MCF 10A (cell line): ENCODE data around the gene ABHD8. TPM values are rescaled to one million over a fixed set of nuclear protein-coding genes. Genes with fewer than 3 reads are reported as not detected.
A peak's percentile ranks its signal among the peaks of the same experiment; 100 is the strongest.

Experiments used
- BruUV-seq: library from RNA; stranded (reverse); fragments of 400-500 nt; replicated peaks from 2 replicates; lab custom pipeline; 2021; lab: Mats Ljungman, UMichigan
- CTCF ChIA-PET: fragments of 300-600 bp; sonication (Branson Sonifier 250); formaldehyde crosslinking; extraction: SDS; loops from one replicate; lab custom pipeline; 2021; ENCODE audit warnings: antibody characterized with exemption, inconsistent platforms; lab: Yijun Ruan, JAX
- POLR2A ChIA-PET: fragments of 300-600, 350-650 bp; sonication (Branson Sonifier 250); formaldehyde crosslinking; extraction: SDS; loops from one replicate; lab custom pipeline; 2020; ENCODE audit warnings: antibody characterized with exemption, inconsistent platforms; lab: Yijun Ruan, JAX
- DNase-seq: peaks from one replicate; pipeline ENCODE4 v3.0.0-alpha.2; 2018; ENCODE audit not compliant: unreplicated experiment
- H3K27ac Mint-ChIP-seq: one replicate; pipeline ENCODE4 v1.8.0; 2022; ENCODE audit warnings: mild to moderate bottlenecking, low read depth, mixed read lengths; ENCODE audit not compliant: unreplicated experiment
- H3K27me3 Mint-ChIP-seq: one replicate; pipeline ENCODE4 v1.8.0; 2022; ENCODE audit warnings: mixed read lengths; ENCODE audit not compliant: insufficient read depth, unreplicated experiment
- H3K36me3 Mint-ChIP-seq: one replicate; pipeline ENCODE4 v1.8.0; 2022; ENCODE audit warnings: mild to moderate bottlenecking, moderate library complexity, mixed read lengths; ENCODE audit not compliant: insufficient read depth, unreplicated experiment
- H3K4me1 Mint-ChIP-seq: one replicate; pipeline ENCODE4 v1.8.0; 2022; ENCODE audit warnings: mixed read lengths; ENCODE audit not compliant: insufficient read depth, unreplicated experiment
- H3K4me3 Mint-ChIP-seq: one replicate; pipeline ENCODE4 v1.8.0; 2022; ENCODE audit warnings: mild to moderate bottlenecking, moderate library complexity, mixed read lengths; ENCODE audit not compliant: unreplicated experiment
- H3K9me3 Mint-ChIP-seq: one replicate; pipeline ENCODE4 v1.8.0; 2022; ENCODE audit warnings: mixed read lengths; ENCODE audit not compliant: unreplicated experiment
- CTCF ChIP-seq: fragments of 200-600 bp; IDR thresholded peaks from one replicate; pipeline ENCODE4 v1.8.0; 2022; ENCODE audit warnings: antibody characterized with exemption, mild to moderate bottlenecking; ENCODE audit not compliant: unreplicated experiment
- intact Hi-C: fragments of 100-400 bp; cut with micrococcal nuclease; formaldehyde crosslinking; loops from 2 replicates; pipeline ENCODE4 v1.14.1; 2022
- total RNA-seq: library from RNA; stranded (reverse); gene quantifications from 2 replicates; pipeline ENCODE4 v1.2.3, GENCODE V29; 2022

Gene ABHD8
- total RNA-seq, 1 experiment from 2014 or later = 4.1 TPM

DNA sequence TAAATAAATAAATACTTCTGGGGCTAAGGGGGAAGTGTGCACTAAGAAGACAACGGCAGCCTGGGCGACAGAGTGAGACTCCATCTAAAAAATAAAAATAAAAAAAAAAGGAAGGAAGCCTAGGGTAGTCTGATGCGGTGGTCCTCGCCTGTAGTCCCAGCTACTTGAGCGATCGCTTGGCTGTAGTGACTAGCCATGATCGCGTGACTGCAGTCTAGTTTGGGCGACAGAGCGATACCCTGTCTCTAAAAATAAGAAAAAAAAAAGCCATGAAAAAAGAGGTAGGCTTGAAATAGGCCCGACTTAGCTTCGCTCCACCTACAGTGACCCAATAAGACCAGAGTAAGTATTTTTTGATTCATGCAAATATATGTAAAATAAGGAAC lies 36.6 kb downstream of the ABHD8 start:
- peak overlapping the region; percentile 93 for H3K27ac Mint-ChIP-seq
- DNase-seq = no peak
- intact Hi-C loops = no loop called here
- BruUV-seq = no TSS peak
- POLR2A ChIA-PET = interaction anchor here (0.6 to 2.9 kb wide), 21 partner anchors 11 to 315 kb away, joined by 3 to 21 read pairs (median 7); partner anchors contain the start of genes ANKLE1, DDA1, MYO9B and NR2F6
- CTCF ChIA-PET = interaction anchor here (0.6 to 2.1 kb wide), 3 partner anchors 17 to 696 kb away, joined by 3 to 18 read pairs (median 5); no protein-coding TSS in a partner anchor
- no peaks in the 10 kb centered on the region for H3K27me3 Mint-ChIP-seq
- H3K4me3 Mint-ChIP-seq = no peak overlapping the region
- H3K4me1 Mint-ChIP-seq = peaks cover 6% of the 10 kb centered on the region
- TF ChIP-seq CTCF = no peak
- peaks cover 7% of the 10 kb centered on the region for H3K9me3 Mint-ChIP-seq
- H3K36me3 Mint-ChIP-seq = peaks cover 35% of the 10 kb centered on the region

DNA sequence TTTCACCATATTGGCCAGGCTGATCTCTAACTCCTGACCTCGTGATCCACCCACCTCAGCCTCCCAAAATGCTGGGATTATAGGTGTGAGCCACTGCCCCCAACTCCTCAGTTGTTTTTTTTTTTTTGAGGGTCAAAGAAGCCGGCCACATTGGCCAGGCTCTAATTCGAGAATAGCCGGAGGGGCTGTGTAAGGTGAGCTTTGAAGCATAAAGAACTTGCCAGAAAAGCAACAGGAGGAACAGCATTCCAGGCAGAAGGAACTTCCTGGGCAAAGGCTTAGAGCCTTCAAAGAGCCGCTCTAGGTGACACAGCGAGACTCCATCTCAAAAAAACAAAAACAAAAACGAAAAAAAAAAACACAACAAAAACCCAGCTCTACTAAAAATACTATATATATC lies 37.2 kb downstream of the ABHD8 start:
- Mint-ChIP-seq H3K36me3 (peaks cover 30% of the 10 kb centered on the region), H3K4me3 (no peak overlapping the region), H3K9me3 (peaks cover 7% of the 10 kb centered on the region), H3K4me1 (peaks cover 7% of the 10 kb centered on the region), H3K27ac (no peak overlapping the region), H3K27me3 (no peaks in the 10 kb centered on the region)
- TF ChIP-seq CTCF = no peak
- CTCF ChIA-PET = interaction anchor here (0.6 to 1.3 kb wide), 3 partner anchors 13 to 696 kb away, joined by 3 to 4 read pairs (median 3); no protein-coding TSS in a partner anchor
- no peak for DNase-seq
- intact Hi-C loops = no loop called here
- POLR2A ChIA-PET = interaction anchor here (1.0 to 2.9 kb wide), 5 partner anchors 11 to 50 kb away, joined by 3 to 21 read pairs (median 9); partner anchors contain the start of genes DDA1, NR2F6 and OCEL1
- no TSS peak for BruUV-seq

DNA sequence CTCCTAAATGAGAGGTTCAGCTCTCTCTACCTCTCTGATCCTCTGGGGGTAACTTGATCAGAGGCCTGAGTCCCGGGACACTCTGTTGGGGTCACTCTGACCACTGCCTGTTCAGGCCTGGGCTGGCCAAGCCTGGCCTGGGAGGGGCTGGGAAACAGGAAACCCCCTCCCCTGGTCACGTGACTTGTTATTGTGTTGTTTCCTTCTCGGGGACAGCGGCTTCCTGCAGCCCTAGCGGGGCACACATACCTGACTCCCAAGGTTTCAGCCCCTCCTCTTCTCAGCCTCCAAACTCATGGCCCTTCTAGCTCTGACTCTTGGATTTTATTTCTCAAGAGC lies 38.6 kb downstream of the ABHD8 start, which contains the start of gene USHBP1:
USHBP1 (minus strand) TSS at position 105 of the 339 bp plus-strand sequence. CDS start 446 bp downstream, outside the sequence.
- Mint-ChIP-seq H3K4me1 (peaks cover 12% of the 10 kb centered on the region), H3K36me3 (peaks cover 15% of the 10 kb centered on the region), H3K4me3 (no peak within 1 kb of the TSS), H3K27me3 (no peaks in the 10 kb centered on the region), H3K9me3 (peaks cover 7% of the 10 kb centered on the region), H3K27ac (no peak within 1 kb of the TSS)
- DNase-seq = no peak
- no TSS peak for BruUV-seq
- CTCF ChIA-PET = interaction anchor here (0.6 to 1.1 kb wide), 4 partner anchors 10 to 594 kb away, joined by 3 to 5 read pairs (median 4); no protein-coding TSS in a partner anchor
- POLR2A ChIA-PET = interaction anchor here (1.4 kb wide), 1 partner anchor 30 kb away, joined by 5 read pairs; no protein-coding TSS in a partner anchor
- no peak for TF ChIP-seq CTCF
- intact Hi-C loops = no loop called here

GRCh38 chr19:17263712-17264640 lies 39.2 kb downstream of the ABHD8 start:
- H3K27me3 Mint-ChIP-seq = no peaks in the 10 kb centered on the region
- H3K36me3 Mint-ChIP-seq = peaks cover 9% of the 10 kb centered on the region
- intact Hi-C loops = no loop called here
- peaks cover 7% of the 10 kb centered on the region for H3K9me3 Mint-ChIP-seq
- H3K27ac Mint-ChIP-seq = no peak overlapping the region
- BruUV-seq = no TSS peak
- POLR2A ChIA-PET = interaction anchor here (1.4 kb wide), 1 partner anchor 30 kb away, joined by 5 read pairs; no protein-coding TSS in a partner anchor
- no peak for TF ChIP-seq CTCF
- H3K4me1 Mint-ChIP-seq = peaks cover 12% of the 10 kb centered on the region
- no peak for DNase-seq
- no peak overlapping the region for H3K4me3 Mint-ChIP-seq
- CTCF ChIA-PET = interaction anchor here (0.5 to 1.1 kb wide), 5 partner anchors 9 to 1058 kb away, joined by 3 to 5 read pairs (median 3); no protein-coding TSS in a partner anchor
